ENCODE results near the gene ZCCHC14.
"Not testable (repeated sequence)": the region's sequence is repeated elsewhere in the genome, so short reads cannot be mapped to it uniquely, and the experiment has no call there.

Gene ZCCHC14

DNA sequence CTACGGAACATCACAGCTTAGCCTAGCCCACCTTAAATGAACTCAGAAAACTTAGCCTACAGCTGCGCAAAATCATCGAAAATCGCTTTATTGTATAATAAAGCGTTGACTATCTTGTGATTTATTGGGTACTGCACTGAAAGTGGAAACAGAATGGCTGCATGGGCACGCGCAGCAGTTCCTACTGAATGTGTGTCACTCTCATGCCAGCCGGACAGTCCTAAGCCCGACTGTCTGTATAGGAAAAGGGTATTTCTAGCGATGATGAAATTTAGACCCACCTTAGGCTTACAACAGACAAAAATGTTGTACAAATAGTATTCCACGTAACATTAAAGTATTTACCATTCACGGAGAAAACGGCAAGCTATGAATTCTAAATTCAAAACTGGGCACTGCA is 118.5 kb downstream of the ZCCHC14 start:
- no peak for ATAC-seq
- Mint-ChIP-seq H3K4me3 (no peak overlapping the region), H3K4me1 (peaks cover 41% of the 10 kb centered on the region), H3K27me3 (no peaks in the 10 kb centered on the region), H3K9me3 (no peaks in the 10 kb centered on the region), H3K27ac (no peak overlapping the region), H3K36me3 (peaks cover 14% of the 10 kb centered on the region)

DNA sequence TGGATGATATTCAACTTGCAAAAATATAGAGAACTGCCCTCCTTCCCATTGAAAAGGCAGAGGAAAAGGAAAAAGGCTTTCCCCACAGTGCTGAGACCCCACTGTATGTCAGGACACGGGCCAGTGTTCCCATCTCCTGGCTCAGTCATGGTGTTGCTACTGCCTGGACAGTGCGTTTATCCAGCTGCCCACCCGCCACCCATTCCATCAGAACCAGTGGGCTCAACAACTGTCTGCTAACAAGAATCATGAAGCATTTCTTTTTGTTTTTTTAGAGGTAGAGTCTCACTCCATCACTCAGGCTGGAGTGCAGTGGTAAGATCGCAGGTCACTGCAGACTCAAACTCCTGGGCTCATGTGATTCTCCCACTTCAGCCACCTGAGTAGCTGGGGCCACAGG is 120.5 kb downstream of the ZCCHC14 start:
- no peak overlapping the region for H3K4me3 Mint-ChIP-seq
- peaks cover 10% of the 10 kb centered on the region for H3K36me3 Mint-ChIP-seq
- no peak for ATAC-seq
- peaks cover 56% of the 10 kb centered on the region for H3K4me1 Mint-ChIP-seq
- H3K27ac Mint-ChIP-seq, result no peak overlapping the region
- H3K27me3 Mint-ChIP-seq, result no peaks in the 10 kb centered on the region
- no peaks in the 10 kb centered on the region for H3K9me3 Mint-ChIP-seq

DNA sequence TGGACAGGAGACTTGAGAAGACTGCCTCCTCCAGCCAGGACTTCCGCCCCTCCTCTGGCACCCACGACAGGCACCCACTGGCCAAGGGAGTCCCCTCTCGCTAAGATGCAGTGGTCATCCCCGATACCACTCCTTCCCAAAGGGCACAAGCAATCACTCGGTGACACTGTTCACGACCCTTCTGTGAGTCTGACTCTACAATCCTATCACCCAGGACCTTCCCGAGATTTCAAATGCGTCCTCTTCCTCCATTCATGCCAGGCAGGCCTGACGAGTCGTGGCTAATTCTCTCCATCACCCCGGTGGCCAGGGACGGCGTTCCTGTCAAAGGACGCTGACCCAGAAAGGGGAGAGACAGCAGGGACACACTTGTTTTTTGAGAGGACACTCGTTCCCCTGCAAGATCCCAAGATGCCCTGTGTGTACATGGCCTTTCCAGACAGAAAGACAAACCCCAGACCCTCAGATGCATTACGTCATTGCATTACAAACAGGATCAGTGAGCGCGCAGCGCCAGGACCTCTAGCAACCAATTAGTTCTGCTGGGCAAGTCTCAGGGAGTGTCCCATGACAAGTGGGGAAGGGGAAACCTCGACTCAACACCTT is 121.5 kb downstream of the ZCCHC14 start:
- Mint-ChIP-seq H3K4me1 (peaks cover 54% of the 10 kb centered on the region), H3K27ac (no peak overlapping the region), H3K9me3 (no peaks in the 10 kb centered on the region), H3K27me3 (no peaks in the 10 kb centered on the region), H3K4me3 (no peak overlapping the region), H3K36me3 (peaks cover 16% of the 10 kb centered on the region)
- no peak for ATAC-seq

DNA sequence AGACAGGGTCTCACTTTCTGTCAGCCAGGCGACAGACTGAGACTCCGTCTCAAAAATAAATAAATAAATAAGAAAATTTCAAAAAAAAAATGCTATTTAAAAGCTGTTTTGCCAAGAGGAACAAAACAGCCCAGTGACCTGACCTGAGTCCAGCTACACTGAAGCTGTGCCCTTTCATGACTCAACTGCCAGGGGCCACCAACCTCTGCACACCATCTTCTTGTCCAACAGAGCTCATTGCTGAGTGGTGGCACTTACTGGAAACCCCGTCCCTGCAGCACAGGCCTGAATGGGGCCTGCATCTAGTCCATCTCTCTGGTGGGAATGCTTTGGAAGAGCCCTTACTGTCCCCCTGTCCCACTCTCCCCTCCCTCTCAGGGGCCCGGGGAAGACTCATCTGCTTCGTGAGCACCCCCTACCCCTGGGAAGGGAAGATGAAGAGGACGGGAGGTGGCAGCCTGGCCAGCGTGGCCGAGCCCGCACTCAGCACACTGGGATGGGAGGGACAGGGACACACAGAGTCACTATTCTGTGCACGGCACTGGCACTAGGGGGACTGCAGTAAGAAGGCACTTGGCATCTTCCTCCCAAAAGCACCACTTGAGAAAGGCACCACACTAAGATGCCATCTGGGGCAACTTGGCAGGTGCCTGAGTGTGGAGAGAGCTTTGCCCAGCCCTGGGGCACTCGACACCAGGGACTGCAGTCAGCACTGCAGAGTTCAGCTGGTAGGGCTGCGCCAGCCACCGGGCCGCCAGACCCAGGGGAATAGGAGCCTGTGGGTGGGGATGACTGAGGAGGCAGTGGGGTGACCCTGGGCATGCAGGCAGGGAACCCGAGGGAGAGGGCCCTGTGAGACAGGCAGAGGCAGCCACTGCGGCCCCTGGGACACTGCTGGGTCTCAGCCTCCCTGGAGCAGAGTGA is 122.8 kb downstream of the ZCCHC14 start:
- Mint-ChIP-seq H3K27ac (no peak overlapping the region), H3K36me3 (peaks cover 24% of the 10 kb centered on the region), H3K4me3 (no peak overlapping the region), H3K27me3 (no peaks in the 10 kb centered on the region), H3K9me3 (no peaks in the 10 kb centered on the region), H3K4me1 (peaks cover 51% of the 10 kb centered on the region)
- no peak for ATAC-seq

DNA sequence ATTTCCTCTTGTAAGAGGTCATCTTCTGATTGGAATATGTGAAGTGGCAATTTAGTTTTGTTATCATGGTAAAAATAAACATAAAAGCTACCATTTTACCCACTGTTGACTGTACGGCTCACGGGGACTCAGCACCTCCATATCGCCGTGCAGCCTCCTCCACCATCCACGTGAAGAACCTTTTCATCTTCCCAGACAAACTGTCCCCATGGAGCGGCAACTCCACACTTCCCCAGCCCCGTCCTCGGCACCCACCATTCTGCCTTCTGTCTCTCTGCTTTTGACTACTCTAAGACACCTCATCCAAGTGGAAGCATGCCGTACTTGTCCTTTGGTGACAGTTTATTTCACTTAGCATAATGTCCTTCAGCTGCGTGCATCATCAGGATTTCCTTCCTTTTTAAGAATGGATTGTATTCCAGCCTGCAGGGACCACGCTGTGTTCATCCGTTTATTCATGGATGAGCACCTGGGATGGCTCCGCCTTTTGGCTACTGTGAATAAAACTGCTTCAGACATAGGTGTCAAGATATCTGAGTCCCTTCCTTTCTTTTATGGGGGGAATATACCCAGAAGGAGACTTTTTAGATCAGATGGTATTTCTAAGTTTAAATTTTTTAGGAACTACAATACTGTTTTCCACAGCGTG is 123.6 kb downstream of the ZCCHC14 start:
- Mint-ChIP-seq H3K4me1 (peaks cover 51% of the 10 kb centered on the region), H3K27me3 (no peaks in the 10 kb centered on the region), H3K4me3 (no peak overlapping the region), H3K36me3 (peaks cover 28% of the 10 kb centered on the region), H3K9me3 (no peaks in the 10 kb centered on the region), H3K27ac (peak overlapping the region; percentile 74)
- ATAC-seq, result no peak

DNA sequence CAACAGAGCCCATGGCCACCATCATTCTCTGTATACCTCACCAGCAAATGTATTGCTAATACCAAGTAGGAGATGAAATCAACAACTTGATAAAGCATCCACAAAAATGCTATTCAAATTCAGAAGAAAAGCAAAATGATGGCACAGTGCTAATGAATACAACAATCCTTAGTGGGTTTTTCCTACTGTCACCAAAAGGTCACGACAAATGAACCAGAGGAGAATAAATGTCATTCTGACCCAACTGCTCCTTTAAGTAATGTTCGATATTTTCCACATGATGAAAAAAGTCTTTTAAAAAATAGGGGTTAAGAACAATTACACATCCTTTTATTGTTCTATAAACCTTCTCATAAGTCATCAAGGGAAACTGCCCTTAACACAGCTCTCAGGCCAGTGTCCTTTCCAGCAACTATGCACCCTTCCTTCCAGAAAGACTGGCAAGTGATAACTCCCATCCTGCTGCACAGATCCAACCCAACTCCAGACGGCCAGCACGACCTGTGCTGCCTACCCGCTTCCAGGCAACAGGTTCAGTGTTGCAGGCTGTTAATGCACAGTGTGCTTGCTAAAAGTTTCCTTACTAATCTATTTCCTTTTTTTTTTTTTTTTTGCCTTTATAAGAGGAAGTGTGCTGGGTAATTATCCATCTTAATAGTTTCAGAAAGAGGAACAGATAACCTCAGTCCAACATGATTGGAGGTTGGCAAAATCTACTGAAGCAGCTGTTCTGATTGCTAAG is 124.6 kb downstream of the ZCCHC14 start:
- H3K4me3 Mint-ChIP-seq, result peak overlapping the region; percentile 72
- peaks cover 22% of the 10 kb centered on the region for H3K36me3 Mint-ChIP-seq
- ATAC-seq, result peak; percentile 67
- no peaks in the 10 kb centered on the region for H3K27me3 Mint-ChIP-seq
- peak overlapping the region; percentile 74 for H3K27ac Mint-ChIP-seq
- no peaks in the 10 kb centered on the region for H3K9me3 Mint-ChIP-seq
- peaks cover 51% of the 10 kb centered on the region for H3K4me1 Mint-ChIP-seq

DNA sequence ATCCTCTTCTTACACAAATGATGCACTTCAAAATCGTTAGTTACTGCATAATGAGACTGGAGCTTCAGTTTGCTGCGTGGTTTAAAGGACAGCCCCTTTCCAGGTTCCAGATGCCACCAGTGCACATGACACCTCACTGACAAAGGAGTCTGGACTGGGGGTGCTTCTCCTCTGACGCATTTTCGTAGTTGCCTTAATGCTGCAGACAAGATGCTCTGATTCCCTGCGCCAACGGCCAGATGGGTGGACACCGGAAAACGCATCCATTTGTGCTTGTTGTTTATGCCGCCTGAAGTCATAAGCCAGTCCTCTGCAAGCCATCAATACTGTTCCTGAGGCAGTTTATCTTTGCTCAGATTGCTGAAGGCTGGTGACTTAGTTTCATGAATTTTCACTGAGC is 125.3 kb downstream of the ZCCHC14 start:
- Mint-ChIP-seq H3K4me1 (peaks cover 51% of the 10 kb centered on the region), H3K36me3 (peaks cover 22% of the 10 kb centered on the region), H3K9me3 (no peaks in the 10 kb centered on the region), H3K4me3 (no peak overlapping the region), H3K27ac (peak overlapping the region; percentile 74), H3K27me3 (no peaks in the 10 kb centered on the region)
- ATAC-seq, result no peak

DNA sequence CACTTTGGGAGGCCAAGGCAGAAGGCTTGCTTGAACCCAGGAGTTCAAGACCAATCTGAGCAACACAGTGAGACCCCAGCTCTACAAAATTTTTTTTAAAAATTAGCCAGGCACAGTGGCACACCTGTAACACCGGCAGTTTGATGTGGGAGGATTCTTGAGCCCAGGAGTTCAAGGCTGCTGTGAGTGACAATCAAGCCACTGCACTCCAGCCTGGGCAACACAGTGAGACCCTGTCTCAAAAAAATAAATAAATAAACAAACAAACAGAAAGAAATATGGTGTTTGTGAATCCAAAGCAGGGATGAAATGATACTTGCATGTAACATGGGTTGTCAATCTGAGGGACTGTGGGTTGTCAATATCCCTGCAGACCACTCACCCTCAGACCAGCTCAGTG is 125.9 kb downstream of the ZCCHC14 start:
- H3K4me3 Mint-ChIP-seq, result no peak overlapping the region
- no peak overlapping the region for H3K27ac Mint-ChIP-seq
- no peak for ATAC-seq
- H3K9me3 Mint-ChIP-seq, result no peaks in the 10 kb centered on the region
- H3K4me1 Mint-ChIP-seq, result peaks cover 51% of the 10 kb centered on the region
- no peaks in the 10 kb centered on the region for H3K27me3 Mint-ChIP-seq
- H3K36me3 Mint-ChIP-seq, result peaks cover 22% of the 10 kb centered on the region

DNA sequence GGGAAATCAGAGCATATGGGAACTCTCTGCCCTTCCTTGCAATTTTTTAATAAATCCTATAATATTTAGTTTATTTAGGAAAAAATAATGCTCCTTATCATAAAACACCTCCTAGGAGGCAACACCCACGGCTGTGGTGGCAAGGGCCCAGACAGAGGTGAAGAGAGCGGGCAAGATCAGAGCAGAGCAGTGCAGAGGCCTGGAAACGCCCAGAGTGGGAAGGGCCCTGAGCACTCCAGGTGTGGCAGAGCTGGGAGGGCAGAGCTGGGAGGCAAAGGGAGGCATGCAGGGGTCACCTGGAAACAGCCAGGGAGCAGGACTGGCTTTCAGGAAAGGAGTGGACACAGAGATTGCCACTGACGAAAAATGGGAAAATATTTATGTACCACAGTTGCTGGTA is 126.5 kb downstream of the ZCCHC14 start:
- Mint-ChIP-seq H3K9me3 (no peaks in the 10 kb centered on the region), H3K36me3 (peaks cover 26% of the 10 kb centered on the region), H3K4me1 (peaks cover 47% of the 10 kb centered on the region), H3K27me3 (no peaks in the 10 kb centered on the region), H3K27ac (peak overlapping the region; percentile 33), H3K4me3 (no peak overlapping the region)
- ATAC-seq, result no peak

DNA sequence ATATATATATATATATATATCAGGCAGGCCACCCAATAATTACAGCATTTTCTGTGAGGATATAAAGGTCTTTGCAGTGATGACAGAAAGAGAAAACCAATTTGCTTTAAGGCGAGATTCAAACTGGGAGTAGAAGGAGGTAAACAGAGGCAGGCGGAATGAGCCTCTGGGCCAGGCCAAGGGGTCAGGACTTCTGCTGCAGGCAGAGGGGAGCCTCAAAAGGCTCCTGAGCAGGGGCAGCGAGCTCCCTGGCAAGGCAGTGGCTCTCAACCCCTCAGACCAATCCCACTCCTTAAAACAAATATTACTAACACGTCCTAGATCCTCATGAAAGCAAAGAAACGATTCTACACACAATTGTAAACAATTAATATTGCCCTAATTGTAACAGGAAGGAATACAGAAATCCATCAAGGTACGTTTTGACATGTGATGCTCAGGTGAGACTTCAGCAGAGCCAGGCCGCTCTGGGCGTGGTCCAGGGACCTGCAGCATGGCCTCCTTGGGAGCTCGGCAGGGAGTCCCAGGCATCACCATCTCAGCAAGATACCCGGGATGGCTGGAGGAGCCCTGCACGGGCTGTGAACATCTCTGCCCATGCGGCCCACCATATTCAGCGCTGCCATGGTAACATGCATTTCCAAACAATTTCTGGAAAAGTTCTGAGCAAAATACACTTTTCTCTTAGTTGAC is 127.7 kb downstream of the ZCCHC14 start:
- H3K4me1 Mint-ChIP-seq, result peaks cover 38% of the 10 kb centered on the region
- no peaks in the 10 kb centered on the region for H3K27me3 Mint-ChIP-seq
- no peak for ATAC-seq
- no peak overlapping the region for H3K4me3 Mint-ChIP-seq
- peaks cover 32% of the 10 kb centered on the region for H3K36me3 Mint-ChIP-seq
- no peaks in the 10 kb centered on the region for H3K9me3 Mint-ChIP-seq
- no peak overlapping the region for H3K27ac Mint-ChIP-seq

DNA sequence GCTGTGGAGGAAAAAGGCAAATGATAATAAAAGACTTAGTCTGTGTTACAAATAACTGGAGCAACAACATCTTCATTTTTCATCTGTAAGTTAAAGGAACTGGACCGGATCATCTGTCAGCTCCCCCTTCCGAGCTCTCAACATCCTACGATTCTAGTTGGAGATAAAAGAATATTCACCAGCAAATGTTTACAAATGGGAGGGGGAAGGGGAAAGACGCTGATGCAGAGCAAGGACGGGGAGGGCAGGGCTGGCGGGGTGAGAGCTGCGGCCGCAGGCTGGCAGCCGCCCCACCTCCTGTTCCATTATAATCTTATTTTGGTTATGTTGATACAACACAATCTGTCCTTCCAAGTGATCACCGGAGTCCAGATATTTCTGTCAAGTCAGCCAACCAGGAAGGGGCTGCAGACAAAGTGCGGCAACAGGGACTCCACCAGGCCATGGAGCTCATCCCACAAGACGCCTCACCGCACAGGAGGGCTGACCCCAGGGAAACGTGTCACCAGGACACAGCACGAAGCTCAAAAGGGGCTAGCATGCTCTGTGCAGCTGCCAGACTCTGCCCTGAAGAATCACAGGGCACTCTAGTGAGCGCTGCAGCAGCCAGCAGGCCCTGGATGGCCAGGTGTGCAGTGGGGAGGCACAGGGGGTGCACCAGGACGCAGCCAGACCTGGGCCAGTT is 128.9 kb downstream of the ZCCHC14 start:
- Mint-ChIP-seq H3K36me3 (peaks cover 41% of the 10 kb centered on the region), H3K4me1 (peaks cover 29% of the 10 kb centered on the region), H3K4me3 (no peak overlapping the region), H3K27ac (no peak overlapping the region), H3K9me3 (no peaks in the 10 kb centered on the region), H3K27me3 (no peaks in the 10 kb centered on the region)
- no peak for ATAC-seq

DNA sequence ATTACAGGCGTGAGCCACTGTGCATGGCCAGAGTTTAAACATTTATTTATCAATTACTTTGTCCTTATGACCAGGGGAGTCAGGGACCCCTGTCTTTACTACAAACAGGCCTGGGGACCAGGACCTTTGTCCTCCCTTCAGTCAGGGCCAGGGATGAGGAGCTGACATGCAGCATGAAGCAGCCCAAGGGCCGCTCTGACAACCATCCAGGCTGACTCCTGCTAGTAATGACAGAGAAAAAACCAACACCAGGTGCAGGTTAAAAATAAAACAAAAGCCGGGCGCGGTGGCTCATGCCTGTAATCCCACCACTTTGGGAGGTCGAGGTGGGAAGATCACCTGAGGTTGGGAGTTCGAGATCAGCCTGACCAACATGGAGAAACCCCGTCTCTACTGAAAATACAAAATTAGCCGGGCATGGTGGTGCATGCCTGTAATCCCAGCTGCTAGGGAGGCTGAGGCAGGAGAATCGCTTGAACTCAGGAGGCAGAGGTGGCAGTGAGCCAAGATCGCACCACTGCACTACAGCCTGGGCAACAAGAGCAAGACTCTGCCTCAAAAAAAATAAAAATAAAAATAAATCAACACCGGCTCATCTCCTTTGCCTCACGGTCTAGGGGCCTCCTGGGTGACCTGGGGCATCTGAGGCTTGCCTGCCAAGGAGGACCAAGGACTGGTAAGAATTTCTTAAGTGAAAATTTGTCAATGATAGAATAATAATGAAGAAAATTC is 129.8 kb downstream of the ZCCHC14 start:
- not testable (repeated sequence) for H3K27me3 Mint-ChIP-seq, H3K4me3 Mint-ChIP-seq, ATAC-seq, H3K27ac Mint-ChIP-seq, H3K9me3 Mint-ChIP-seq
- H3K36me3 Mint-ChIP-seq, result peaks cover 50% of the 10 kb centered on the region
- peaks cover 20% of the 10 kb centered on the region for H3K4me1 Mint-ChIP-seq

DNA sequence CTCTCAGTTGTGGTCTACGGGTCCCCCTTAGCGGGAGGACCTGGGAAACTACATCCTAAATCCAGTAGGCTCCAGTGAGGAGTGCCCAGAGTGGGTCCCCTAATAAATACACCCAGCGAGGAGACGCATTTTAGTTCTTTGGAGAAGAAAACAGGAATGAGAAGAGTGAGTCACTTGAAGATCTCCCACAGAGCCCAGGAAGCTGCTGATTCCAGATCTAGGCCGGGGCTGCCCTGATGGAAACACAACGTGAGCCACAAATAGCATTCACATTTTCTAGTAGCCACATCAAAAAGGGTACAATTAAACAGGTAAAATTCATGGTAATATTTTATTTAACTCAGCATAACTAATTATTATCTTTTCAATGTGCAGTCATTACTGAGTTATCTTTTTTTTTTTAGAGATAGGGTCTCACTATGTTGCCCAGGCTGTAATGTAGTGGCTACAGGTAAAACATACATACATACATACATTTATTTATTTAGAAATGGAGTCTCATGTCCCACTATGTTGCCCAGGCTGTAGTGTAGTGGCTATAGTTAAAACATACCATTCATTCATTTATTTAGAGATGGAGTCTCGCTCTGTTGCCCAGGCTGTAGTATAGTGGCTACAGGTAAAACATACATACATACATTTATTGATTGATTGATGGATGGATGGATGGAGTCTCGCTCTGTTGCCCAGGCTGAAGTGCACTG is 130.8 kb downstream of the ZCCHC14 start:
- ATAC-seq, result no peak
- no peaks in the 10 kb centered on the region for H3K9me3 Mint-ChIP-seq
- no peak overlapping the region for H3K4me3 Mint-ChIP-seq
- H3K27me3 Mint-ChIP-seq, result no peaks in the 10 kb centered on the region
- H3K4me1 Mint-ChIP-seq, result peaks cover 10% of the 10 kb centered on the region
- peaks cover 44% of the 10 kb centered on the region for H3K36me3 Mint-ChIP-seq
- no peak overlapping the region for H3K27ac Mint-ChIP-seq

Measured in stimulated activated memory B cell treated with anti-CD40 and anti-IgM and Interleukin-4, amounts not matched to agents 10 μg/mL and 1 μg/mL and 100 μg/mL, for 72 hours (primary cell).